Lower leg skin (tissue), 3 donors: ENCODE measurements around the gene LRP1B.

Experiments used
- CTCF ChIP-seq, 3 donors: fragments of 450-650 bp; IDR thresholded peaks; one replicate each; pipeline ENCODE4 v1.5.1; 2016; ENCODE audit warnings: antibody characterized with exemption in 3 of 3, mild to moderate bottlenecking in 3 of 3, moderate library complexity in 2 of 3
- POLR2A ChIP-seq, 2 donors: fragments of 450-650 bp; IDR thresholded peaks; one replicate each; pipeline ENCODE4 v1.6.1; 2016 to 2017; ENCODE audit warnings: antibody characterized with exemption in 2 of 2, mild to moderate bottlenecking in 1 of 2, moderate library complexity in 1 of 2

GRCh38 chr2:141458351-141458750, 672.5 kb downstream of the LRP1B start:
- TF ChIP-seq POLR2A (IDR thresholded peaks at IDR 0.05) (no peak), CTCF (IDR thresholded peaks at IDR 0.05) (no peak)
